ENCODE results near the gene MEN1.

- TF ChIP-seq CTCF (IDR thresholded peaks at IDR 0.05), result no peak
- TF ChIP-seq POLR2A (IDR thresholded peaks at IDR 0.05), result no peak
Measured at GRCh38 chr11:64809781-64810241, 540 bp downstream of the MEN1 start.
